ENCODE data around the gene NPC2.
"Not testable (repeated sequence)": the region's sequence is repeated elsewhere in the genome, so short reads cannot be mapped to it uniquely, and the experiment has no call there.

The NPC2 gene

DNA sequence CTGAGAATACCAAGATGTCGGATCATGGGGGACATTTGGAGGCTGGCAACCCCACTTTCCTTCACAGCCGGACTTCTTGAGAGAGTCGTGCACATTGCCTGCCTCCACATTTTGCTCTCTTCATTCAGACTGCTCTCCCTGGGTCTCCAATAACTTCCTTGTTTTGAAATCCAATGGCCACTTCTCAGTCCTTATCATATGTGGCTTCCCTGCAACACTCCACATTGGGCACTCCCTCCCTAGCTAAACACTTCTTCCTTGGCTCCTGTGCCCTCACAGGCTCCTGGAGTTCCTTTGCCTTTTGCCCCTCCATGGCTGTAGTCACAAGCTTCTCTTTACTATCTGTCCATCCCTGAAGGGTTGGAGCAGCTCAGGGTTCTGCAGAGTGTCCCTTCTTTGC is 30.1 kb downstream of the NPC2 start:
- Histone ChIP-seq H3K4me1 (ENCODE audit: control insufficient read depth, insufficient read depth, low read length) (peaks cover 5% of the 10 kb centered on the region), H3K4me2 (ENCODE audit: low read length) (no peak overlapping the region), H3K9me3 (replicated peaks; ENCODE audit: low read length) (no peaks in the 10 kb centered on the region), H3K9ac (ENCODE audit: low read depth, low read length) (no peak overlapping the region), H3K36me3 (ENCODE audit: insufficient read depth, low read length) (no peaks in the 10 kb centered on the region), H3K4me3 (ENCODE audit: low read length) (no peak overlapping the region), H3K27me3 (ENCODE audit: control insufficient read depth, insufficient read depth, low read length) (peaks cover 50% of the 10 kb centered on the region)

DNA sequence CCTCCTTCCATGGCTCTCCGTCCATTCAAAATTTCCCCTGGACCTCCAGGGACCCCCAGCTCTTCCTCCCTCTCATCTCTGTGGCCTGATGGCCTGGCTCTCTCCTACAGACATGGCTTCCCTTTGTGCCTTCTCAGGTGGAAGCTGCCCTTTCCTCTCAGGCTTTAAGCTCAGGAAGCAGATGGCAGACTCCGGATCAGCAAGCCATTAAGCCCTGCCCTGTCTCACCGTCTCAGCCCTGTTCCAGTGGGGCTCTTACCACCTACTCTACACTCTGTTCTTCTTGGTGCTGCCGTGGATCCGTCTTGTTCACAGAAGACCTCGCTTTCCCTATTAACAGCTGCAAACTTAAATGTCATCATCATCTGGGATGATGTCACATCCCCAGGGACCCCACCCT is 33.1 kb downstream of the NPC2 start:
- Histone ChIP-seq H3K9me3 (replicated peaks; ENCODE audit: low read length) (no peaks in the 10 kb centered on the region), H3K4me3 (ENCODE audit: low read length) (no peak overlapping the region)

DNA sequence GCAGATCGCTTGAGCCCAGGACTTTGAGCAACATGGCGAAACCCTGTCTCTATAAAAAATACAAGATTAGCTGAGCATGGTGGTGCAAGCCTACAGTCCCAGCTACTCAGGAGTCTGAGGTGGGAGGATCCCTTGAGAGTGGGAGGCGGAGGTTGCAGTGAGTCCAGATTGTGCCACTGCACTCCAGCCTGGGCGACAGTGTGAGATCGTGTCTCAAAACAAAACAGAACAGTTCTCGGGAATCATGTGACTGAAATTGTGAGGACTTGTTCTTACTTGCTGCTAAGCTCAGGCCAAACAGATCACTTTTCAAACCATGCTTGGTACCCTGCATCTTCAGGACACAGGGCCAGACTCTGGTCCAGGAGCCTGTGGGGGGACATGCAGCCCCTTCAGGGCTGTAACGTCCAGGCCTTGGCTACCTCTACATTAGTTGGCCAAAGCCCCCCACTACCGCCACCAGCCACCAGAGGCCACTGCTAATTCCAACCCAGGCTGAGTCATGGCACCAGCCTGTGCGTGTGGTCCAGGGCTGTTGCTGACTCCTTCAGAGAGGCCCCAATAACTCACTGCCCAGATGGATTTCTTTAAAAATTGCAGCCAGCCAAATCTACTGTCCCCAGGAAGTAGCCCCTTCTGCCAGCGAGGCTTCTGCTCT is 33.7 kb downstream of the NPC2 start:
- Histone ChIP-seq H3K9ac (ENCODE audit: low read depth, low read length) (no peak overlapping the region), H3K27me3 (ENCODE audit: control insufficient read depth, insufficient read depth, low read length) (peaks cover 68% of the 10 kb centered on the region), H3K4me2 (ENCODE audit: low read length) (no peak overlapping the region), H3K4me1 (ENCODE audit: control insufficient read depth, insufficient read depth, low read length) (peaks cover 5% of the 10 kb centered on the region), H3K9me3 (replicated peaks; ENCODE audit: low read length) (no peaks in the 10 kb centered on the region), H3K36me3 (ENCODE audit: insufficient read depth, low read length) (no peaks in the 10 kb centered on the region), H3K4me3 (ENCODE audit: low read length) (no peak overlapping the region)

More for the DNA sequence above, 33.1 kb downstream of the NPC2 start:
- H3K36me3 ChIP-seq (ENCODE audit: insufficient read depth, low read length), result no peaks in the 10 kb centered on the region
- H3K4me2 ChIP-seq (ENCODE audit: low read length), result no peak overlapping the region
- peaks cover 5% of the 10 kb centered on the region for H3K4me1 ChIP-seq (ENCODE audit: control insufficient read depth, insufficient read depth, low read length)
- no peak overlapping the region for H3K9ac ChIP-seq (ENCODE audit: low read depth, low read length)
- peaks cover 66% of the 10 kb centered on the region for H3K27me3 ChIP-seq (ENCODE audit: control insufficient read depth, insufficient read depth, low read length)

DNA sequence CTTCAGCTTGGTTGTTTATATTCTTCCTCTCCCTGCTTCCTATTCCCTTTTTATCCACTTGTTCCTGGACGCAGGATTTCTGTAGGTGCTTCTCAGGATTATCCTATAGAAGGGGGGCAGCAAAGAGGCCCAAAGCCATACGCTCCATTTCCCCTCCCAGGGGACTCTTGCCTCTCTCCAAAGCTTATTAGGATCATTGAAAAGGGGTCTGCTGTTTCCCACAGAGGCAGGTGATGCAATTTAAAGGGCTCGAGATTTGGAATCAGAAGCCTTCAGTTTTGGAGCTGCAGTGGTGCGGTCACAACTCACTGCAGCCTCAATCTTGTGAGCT is 35.6 kb downstream of the NPC2 start:
- Histone ChIP-seq H3K9me3 (replicated peaks; ENCODE audit: low read length) (no peaks in the 10 kb centered on the region), H3K36me3 (ENCODE audit: insufficient read depth, low read length) (no peaks in the 10 kb centered on the region), H3K4me2 (ENCODE audit: low read length) (no peak overlapping the region), H3K4me3 (ENCODE audit: low read length) (no peak overlapping the region), H3K27me3 (ENCODE audit: control insufficient read depth, insufficient read depth, low read length) (peaks cover 55% of the 10 kb centered on the region), H3K9ac (ENCODE audit: low read depth, low read length) (no peak overlapping the region), H3K4me1 (ENCODE audit: control insufficient read depth, insufficient read depth, low read length) (peaks cover 5% of the 10 kb centered on the region)

DNA sequence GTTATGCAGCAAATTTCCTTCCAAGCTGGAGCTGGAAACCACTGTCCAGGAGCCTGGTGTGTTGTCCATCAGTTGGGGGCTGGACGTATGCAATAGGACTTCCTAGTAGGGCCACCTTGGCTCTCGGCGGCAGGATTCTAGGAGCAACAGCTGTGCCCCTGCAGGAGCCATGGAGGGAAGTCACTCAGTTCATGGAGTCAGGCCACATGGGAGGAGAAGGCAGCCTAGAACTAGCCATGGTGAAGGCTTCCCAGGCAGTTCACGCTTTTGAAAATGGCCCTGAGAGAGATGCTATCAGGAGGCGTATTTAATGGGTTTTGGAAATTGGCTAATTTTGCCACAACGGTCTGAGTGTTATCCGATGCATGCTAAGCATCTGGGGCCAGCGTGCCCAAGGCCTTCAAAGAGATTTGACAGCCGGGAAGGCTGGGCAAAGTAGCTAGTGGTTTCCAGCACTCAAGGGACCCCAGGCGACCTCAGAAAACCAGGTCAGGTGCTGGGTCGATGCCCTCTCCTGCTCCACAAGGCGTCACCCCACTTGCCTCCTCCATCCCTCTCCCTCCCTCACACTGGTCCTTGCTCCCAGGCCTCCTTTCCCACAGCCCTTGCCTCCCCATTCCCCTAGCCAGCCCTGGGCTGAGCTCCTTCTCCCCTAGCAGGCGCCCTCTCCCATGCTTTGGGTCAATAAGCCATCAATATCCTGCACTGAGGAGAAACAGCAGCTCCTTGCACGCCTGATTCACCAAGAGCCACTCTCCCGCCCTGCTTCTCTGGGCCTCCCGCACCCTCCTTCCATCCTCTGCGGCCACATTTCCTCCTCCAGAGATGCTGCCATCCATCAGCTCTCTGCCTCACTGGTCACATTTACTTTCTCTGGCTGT is 36.2 kb downstream of the NPC2 start:
- Histone ChIP-seq H3K9ac (ENCODE audit: low read depth, low read length) (no peak overlapping the region), H3K4me2 (ENCODE audit: low read length) (no peak overlapping the region), H3K9me3 (replicated peaks; ENCODE audit: low read length) (no peaks in the 10 kb centered on the region), H3K4me3 (ENCODE audit: low read length) (no peak overlapping the region), H3K36me3 (ENCODE audit: insufficient read depth, low read length) (no peaks in the 10 kb centered on the region), H3K4me1 (ENCODE audit: control insufficient read depth, insufficient read depth, low read length) (peaks cover 5% of the 10 kb centered on the region), H3K27me3 (ENCODE audit: control insufficient read depth, insufficient read depth, low read length) (peaks cover 54% of the 10 kb centered on the region)

DNA sequence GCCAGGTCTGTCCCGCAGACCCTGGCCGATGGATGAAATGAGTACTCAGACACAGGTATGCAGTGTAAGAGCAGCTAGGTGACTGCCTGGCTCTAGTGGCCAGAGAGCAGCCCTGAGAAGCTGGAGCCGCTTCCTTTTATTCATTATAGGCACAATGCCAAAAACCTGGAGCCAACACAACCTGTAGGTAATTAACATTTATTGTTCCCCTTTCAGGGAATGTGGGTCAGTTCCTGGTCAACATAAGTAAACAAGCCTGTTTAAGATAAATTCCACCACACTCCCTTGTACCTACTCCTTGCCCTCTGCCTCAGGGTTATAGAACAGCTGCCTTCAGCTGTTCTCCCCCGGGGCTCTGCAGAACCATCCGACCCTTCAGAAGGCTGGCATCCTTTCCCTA is 38.7 kb downstream of the NPC2 start:
- not testable (repeated sequence) for H3K36me3 ChIP-seq (ENCODE audit: insufficient read depth, low read length); H3K4me3 ChIP-seq (ENCODE audit: low read length); H3K9ac ChIP-seq (ENCODE audit: low read depth, low read length); H3K4me1 ChIP-seq (ENCODE audit: control insufficient read depth, insufficient read depth, low read length); H3K4me2 ChIP-seq (ENCODE audit: low read length); H3K9me3 ChIP-seq (replicated peaks; ENCODE audit: low read length)
- peaks cover 69% of the 10 kb centered on the region for H3K27me3 ChIP-seq (ENCODE audit: control insufficient read depth, insufficient read depth, low read length)

DNA sequence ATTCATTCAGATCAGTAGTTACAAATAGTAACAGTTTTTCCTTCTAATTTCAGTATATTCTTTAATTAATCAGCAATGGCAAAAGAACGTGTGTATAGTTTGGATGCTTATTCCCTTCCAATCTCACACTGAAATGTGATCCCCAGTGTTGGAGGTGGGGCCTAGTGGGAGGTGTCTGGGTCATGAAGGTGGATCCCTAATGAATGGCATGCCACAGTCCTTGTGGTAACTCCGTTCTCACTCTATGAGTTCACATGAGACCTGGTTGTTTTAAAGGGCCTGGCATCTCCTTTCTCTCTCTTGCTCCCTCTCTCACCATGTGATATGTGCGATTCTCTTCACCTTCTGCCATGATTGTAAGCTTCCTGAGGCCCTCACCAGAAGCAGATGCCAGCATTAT is 48.2 kb downstream of the NPC2 start:
- Histone ChIP-seq H3K27me3 (ENCODE audit: control insufficient read depth, insufficient read depth, low read length) (peaks cover 73% of the 10 kb centered on the region), H3K4me1 (ENCODE audit: control insufficient read depth, insufficient read depth, low read length) (no peaks in the 10 kb centered on the region), H3K36me3 (ENCODE audit: insufficient read depth, low read length) (no peaks in the 10 kb centered on the region), H3K4me3 (ENCODE audit: low read length) (no peak overlapping the region), H3K9ac (ENCODE audit: low read depth, low read length) (no peak overlapping the region), H3K9me3 (replicated peaks; ENCODE audit: low read length) (no peaks in the 10 kb centered on the region), H3K4me2 (ENCODE audit: low read length) (no peak overlapping the region)

DNA sequence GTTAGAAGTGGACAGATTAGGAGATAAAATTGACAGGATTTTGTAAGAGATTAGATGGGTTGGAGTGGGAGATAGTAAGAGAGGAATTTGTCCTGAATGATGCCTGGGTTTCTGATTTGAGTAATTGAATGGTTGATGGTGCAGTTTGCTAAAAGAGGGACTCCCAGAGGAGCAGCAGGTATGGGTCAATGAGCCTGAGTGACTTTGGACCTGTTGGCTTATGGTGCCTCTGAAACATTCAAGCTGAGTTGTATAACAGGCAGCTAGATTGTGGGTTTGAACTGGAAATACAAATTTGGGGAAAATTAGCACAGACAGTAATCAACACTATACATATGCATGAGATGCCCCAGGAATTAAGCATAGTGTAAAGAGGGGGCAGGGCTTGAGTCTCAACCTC is 50.3 kb downstream of the NPC2 start:
- H3K9ac ChIP-seq (ENCODE audit: low read depth, low read length), result no peak overlapping the region
- H3K36me3 ChIP-seq (ENCODE audit: insufficient read depth, low read length), result no peaks in the 10 kb centered on the region
- H3K4me2 ChIP-seq (ENCODE audit: low read length), result no peak overlapping the region
- peaks cover 66% of the 10 kb centered on the region for H3K27me3 ChIP-seq (ENCODE audit: control insufficient read depth, insufficient read depth, low read length)
- no peaks in the 10 kb centered on the region for H3K9me3 ChIP-seq (replicated peaks; ENCODE audit: low read length)
- no peaks in the 10 kb centered on the region for H3K4me1 ChIP-seq (ENCODE audit: control insufficient read depth, insufficient read depth, low read length)
- no peak overlapping the region for H3K4me3 ChIP-seq (ENCODE audit: low read length)

DNA sequence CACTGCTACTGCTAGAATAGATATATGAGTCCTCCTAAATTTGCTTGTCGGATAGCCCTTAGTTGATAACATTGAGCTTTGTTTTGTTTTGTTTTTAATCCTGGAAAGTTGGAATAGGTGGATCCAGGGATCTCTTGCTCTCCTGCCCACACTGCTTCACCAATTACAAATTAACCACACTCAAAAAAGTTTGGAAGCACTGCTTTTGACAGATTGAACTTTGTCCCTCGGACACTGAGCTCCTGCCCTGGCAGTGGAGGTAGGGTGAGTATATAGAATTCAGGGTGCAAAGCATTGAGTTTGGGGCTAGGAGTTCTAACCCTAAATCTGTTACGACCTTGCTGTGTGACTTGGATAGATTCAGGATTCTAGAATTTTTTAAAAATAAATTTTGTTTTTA is 52.0 kb downstream of the NPC2 start:
- Histone ChIP-seq H3K4me2 (ENCODE audit: low read length) (no peak overlapping the region), H3K4me1 (ENCODE audit: control insufficient read depth, insufficient read depth, low read length) (no peaks in the 10 kb centered on the region), H3K9ac (ENCODE audit: low read depth, low read length) (no peak overlapping the region)

DNA sequence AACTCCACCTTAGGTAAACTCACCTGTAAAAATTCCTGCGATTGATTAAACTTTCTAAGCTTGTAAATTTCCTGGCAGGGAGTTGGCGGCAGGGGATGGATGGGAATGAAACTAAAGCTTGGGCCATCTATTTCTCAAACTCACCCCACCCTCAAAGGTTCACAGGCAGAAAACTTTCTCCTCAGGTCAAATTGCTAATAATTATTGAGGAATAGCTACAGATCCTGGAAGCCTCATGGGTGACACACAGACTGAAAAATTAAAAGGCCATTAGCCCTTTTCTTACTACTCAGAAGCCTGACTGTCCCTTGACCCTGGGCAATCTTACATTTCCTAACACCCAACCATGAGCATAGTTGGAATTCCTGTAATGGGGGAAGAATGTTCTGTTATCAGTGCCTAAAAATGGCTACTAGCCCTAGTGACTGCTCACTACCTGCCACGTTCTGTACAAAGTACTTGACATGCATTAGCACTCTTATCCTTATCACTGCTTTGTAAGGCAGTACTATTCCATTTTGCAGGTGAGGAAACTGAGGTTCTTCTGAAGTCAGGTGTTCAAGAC is 54.7 kb downstream of the NPC2 start:
- no peak overlapping the region for H3K4me3 ChIP-seq (ENCODE audit: low read length)
- H3K36me3 ChIP-seq (ENCODE audit: insufficient read depth, low read length), result no peaks in the 10 kb centered on the region
- peaks cover 69% of the 10 kb centered on the region for H3K27me3 ChIP-seq (ENCODE audit: control insufficient read depth, insufficient read depth, low read length)
- H3K9me3 ChIP-seq (replicated peaks; ENCODE audit: low read length), result no peaks in the 10 kb centered on the region
- no peak overlapping the region for H3K4me2 ChIP-seq (ENCODE audit: low read length)
- no peak overlapping the region for H3K9ac ChIP-seq (ENCODE audit: low read depth, low read length)
- H3K4me1 ChIP-seq (ENCODE audit: control insufficient read depth, insufficient read depth, low read length), result no peaks in the 10 kb centered on the region

More for the DNA sequence above, 52.0 kb downstream of the NPC2 start:
- peaks cover 64% of the 10 kb centered on the region for H3K27me3 ChIP-seq (ENCODE audit: control insufficient read depth, insufficient read depth, low read length)
- no peak overlapping the region for H3K4me3 ChIP-seq (ENCODE audit: low read length)
- no peaks in the 10 kb centered on the region for H3K9me3 ChIP-seq (replicated peaks; ENCODE audit: low read length)
- no peaks in the 10 kb centered on the region for H3K36me3 ChIP-seq (ENCODE audit: insufficient read depth, low read length)

DNA sequence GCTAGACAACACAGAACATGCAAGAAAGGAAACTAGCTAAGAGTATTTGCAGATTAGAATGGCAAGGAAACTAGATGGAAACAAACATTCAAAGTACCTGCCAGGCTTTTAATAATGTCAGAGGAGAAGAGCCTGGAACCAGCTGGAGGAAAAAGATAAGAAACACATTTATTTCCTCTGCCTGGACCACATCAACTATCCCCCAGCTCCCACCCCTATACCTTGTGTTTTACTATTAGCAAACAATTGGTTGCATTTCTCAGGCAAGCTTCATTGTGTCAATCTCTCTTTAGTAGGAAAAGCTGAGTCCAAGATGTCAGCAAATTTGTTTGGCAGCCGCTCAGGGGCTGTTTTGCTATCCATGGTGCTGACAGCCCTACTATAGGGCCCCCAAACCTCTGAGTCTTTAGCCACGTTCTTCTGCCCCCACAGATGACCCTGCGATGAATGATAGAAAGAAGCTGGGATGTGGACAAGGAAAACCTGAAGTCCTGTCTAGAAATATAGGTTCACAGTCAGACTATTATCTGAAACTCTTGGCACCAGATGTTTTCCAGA is 55.5 kb downstream of the NPC2 start:
- Histone ChIP-seq H3K36me3 (ENCODE audit: insufficient read depth, low read length) (no peaks in the 10 kb centered on the region), H3K4me2 (ENCODE audit: low read length) (no peak overlapping the region), H3K4me3 (ENCODE audit: low read length) (no peak overlapping the region), H3K4me1 (ENCODE audit: control insufficient read depth, insufficient read depth, low read length) (no peaks in the 10 kb centered on the region), H3K9ac (ENCODE audit: low read depth, low read length) (no peak overlapping the region), H3K9me3 (replicated peaks; ENCODE audit: low read length) (no peaks in the 10 kb centered on the region), H3K27me3 (ENCODE audit: control insufficient read depth, insufficient read depth, low read length) (peaks cover 65% of the 10 kb centered on the region)
